Measurements from ENCODE around the gene ATP5MC3.

DNA sequence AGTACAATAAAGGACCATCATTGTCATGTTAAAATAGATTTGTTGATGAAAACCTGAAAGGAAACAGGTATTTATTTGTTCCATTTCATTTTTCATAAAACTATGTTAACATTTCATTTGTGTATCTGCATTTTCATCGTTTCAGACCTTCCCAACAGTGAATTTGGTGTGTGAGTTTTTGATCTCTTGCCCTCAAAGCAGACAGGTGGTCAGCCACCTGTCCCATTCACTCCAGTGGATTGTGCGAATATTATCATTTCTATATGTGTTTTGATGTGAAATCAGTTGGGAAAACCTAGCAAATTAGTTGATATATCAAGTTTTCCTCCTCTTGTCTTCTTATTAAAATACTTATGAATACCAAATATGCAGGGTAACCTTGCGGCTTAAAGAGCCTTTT is 25.4 kb upstream of the ATP5MC3 start:
- TF ChIP-seq, protein P1, sequence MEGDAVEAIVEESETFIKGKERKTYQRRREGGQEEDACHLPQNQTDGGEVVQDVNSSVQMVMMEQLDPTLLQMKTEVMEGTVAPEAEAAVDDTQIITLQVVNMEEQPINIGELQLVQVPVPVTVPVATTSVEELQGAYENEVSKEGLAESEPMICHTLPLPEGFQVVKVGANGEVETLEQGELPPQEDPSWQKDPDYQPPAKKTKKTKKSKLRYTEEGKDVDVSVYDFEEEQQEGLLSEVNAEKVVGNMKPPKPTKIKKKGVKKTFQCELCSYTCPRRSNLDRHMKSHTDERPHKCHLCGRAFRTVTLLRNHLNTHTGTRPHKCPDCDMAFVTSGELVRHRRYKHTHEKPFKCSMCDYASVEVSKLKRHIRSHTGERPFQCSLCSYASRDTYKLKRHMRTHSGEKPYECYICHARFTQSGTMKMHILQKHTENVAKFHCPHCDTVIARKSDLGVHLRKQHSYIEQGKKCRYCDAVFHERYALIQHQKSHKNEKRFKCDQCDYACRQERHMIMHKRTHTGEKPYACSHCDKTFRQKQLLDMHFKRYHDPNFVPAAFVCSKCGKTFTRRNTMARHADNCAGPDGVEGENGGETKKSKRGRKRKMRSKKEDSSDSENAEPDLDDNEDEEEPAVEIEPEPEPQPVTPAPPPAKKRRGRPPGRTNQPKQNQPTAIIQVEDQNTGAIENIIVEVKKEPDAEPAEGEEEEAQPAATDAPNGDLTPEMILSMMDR (IDR thresholded peaks at IDR 0.05), result no peak
- no peak for TF ChIP-seq POLR2A (IDR thresholded peaks at IDR 0.05)

Data from testis (tissue), 2 donors.